ENCODE measurements around the gene PRKG1. TPM values are rescaled to one million over a fixed set of nuclear protein-coding genes. Genes with fewer than 3 reads are reported as not detected.

Gene PRKG1
- total and polyA plus RNA-seq, 2 of the 4 experiments (the other 2 are of a cell fraction), result 3.5 to 18.3 TPM

DNA sequence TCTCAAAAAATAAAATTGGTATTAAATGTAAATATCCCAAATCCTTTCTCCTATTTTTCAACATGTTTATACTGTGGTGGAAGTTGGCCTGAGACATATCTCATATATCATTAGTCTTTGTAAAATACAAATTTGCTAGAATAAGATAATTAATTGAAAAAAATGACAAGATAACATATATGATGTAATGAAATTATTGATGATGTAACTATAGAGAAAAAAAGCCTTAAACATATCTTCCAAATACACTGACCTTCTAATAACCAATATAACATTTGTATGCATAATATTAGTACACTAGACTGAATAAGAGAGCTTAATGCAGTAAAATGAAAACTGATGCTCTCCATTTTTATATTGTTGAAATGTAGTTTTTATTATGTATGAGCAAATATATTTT is 104.3 kb downstream of the PRKG1 start:
- Histone ChIP-seq H2AFZ (replicated peaks; ENCODE audit: low read length, poor library complexity) (no peak overlapping the region), H3K4me2 (ENCODE audit: low read depth, low read length) (no peak overlapping the region), H2AK5ac (ENCODE audit: low read depth, low read length) (no peak overlapping the region), H4K20me1 (ENCODE audit: insufficient read depth, low read length) (no peaks in the 10 kb centered on the region; the same call in 1 of the 2 replicates), H4K91ac (ENCODE audit: insufficient read depth, low read depth, low read length) (no peak overlapping the region), H3K9me3 (ENCODE audit: control insufficient read depth, insufficient read depth, low read length) (no peaks in the 10 kb centered on the region), H3K14ac (replicated peaks; ENCODE audit: low read depth, low read length) (no peak overlapping the region), H2BK120ac (ENCODE audit: low read depth, low read length) (no peak overlapping the region), H2BK20ac (ENCODE audit: low read depth, low read length) (no peak overlapping the region), H3K9me1 (ENCODE audit: insufficient read depth, low read length) (peaks cover 2% of the 10 kb centered on the region; the same call in 1 of the 2 replicates), H3K56ac (ENCODE audit: extremely low read depth, insufficient read depth, low read length) (no peak overlapping the region), H4K5ac (ENCODE audit: low read depth, low read length) (no peak overlapping the region), H3K36me3 (ENCODE audit: control insufficient read depth, insufficient read depth, low read length) (no peaks in the 10 kb centered on the region), H2BK5ac (ENCODE audit: low read depth, low read length, poor library complexity, severe bottlenecking) (no peak overlapping the region), H3K23ac (ENCODE audit: low read depth, low read length) (no peak overlapping the region), H3K18ac (ENCODE audit: low read depth, low read length) (no peak overlapping the region), H3K4me1 (ENCODE audit: control insufficient read depth, insufficient read depth, low read length) (peaks cover 2% of the 10 kb centered on the region; the same call in 1 of the 2 replicates), H3K27me3 (ENCODE audit: control insufficient read depth, insufficient read depth, low read length) (no peaks in the 10 kb centered on the region), H3K4ac (ENCODE audit: low read depth, low read length) (no peak overlapping the region), H4K8ac (ENCODE audit: low read depth in 2 of 2, low read length in 2 of 2) (no peak overlapping the region), H3K27ac (ENCODE audit: insufficient read depth, low read length) (no peak overlapping the region), H2AK9ac (replicated peaks; ENCODE audit: low read depth, low read length, poor library complexity) (no peak overlapping the region), H2BK15ac (ENCODE audit: low read depth, low read length) (no peak overlapping the region), H3K79me1 (ENCODE audit: low read depth in 1 of 2, low read length in 2 of 2) (peaks cover 10 to 23% of the 10 kb centered on the region in 2 experiments), H3K4me3 (ENCODE audit: insufficient read depth, low read depth, low read length) (no peak overlapping the region), H3K9ac (ENCODE audit: low read depth, low read length) (no peak overlapping the region)
- no peak for TF ChIP-seq MXI1 (IDR thresholded peaks at IDR 0.05; ENCODE audit: borderline replicate concordance, low read depth, low read length)
- TF ChIP-seq RFX5 (IDR thresholded peaks at IDR 0.05; ENCODE audit: low read depth, low read length), result no peak
- TF ChIP-seq CEBPB (IDR thresholded peaks at IDR 0.05; ENCODE audit: low read depth, low read length), result no peak
- TF ChIP-seq, protein P1, sequence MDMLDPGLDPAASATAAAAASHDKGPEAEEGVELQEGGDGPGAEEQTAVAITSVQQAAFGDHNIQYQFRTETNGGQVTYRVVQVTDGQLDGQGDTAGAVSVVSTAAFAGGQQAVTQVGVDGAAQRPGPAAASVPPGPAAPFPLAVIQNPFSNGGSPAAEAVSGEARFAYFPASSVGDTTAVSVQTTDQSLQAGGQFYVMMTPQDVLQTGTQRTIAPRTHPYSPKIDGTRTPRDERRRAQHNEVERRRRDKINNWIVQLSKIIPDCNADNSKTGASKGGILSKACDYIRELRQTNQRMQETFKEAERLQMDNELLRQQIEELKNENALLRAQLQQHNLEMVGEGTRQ (IDR thresholded peaks at IDR 0.05; ENCODE audit: low read depth, low read length), result no peak
- dilution Hi-C loops (cut with HindIII; ENCODE audit: low sequenced_read_pairs, unreplicated experiment), result no loop called here
- BruUV-seq (replicated peaks), result no TSS peak
- intact Hi-C loops (cut with micrococcal nuclease), result no loop called here
- DNase-seq, result no peak
- ChIA-PET POLR2A (ENCODE audit: unreplicated experiment) (no interaction called here), CTCF (no interaction called here)
- ATAC-seq (ENCODE audit: low read depth), result no peak
- in situ Hi-C loops (cut with MboI; ENCODE audit: low sequenced_read_pairs), result no loop called here
